A673 (cell line): ENCODE measurements around the gene ARL8A. TPM values are rescaled to one million over a fixed set of nuclear protein-coding genes. Genes with fewer than 3 reads are reported as not detected.
"Not testable (repeated sequence)": the region's sequence is repeated elsewhere in the genome, so short reads cannot be mapped to it uniquely, and the experiment has no call there.

Experiments
- BruUV-seq: library from RNA; stranded (reverse); fragments of 400-500 nt; replicated peaks from 2 replicates; lab custom pipeline; 2021; lab: Mats Ljungman, UMichigan
- CTCF ChIA-PET: fragments of 300-600 bp; sonication (Branson Sonifier 250); formaldehyde crosslinking; loops from one replicate; lab custom pipeline; 2022; ENCODE audit warnings: antibody characterized with exemption; lab: Charles Lee
- POLR2A ChIA-PET: fragments of 300-600 bp; sonication (Branson Sonifier 250); formaldehyde crosslinking; loops from one replicate; lab custom pipeline; 2022; ENCODE audit warnings: antibody characterized with exemption; ENCODE audit not compliant: low non-redundant PET; lab: Charles Lee
- DNase-seq: peaks from one replicate; pipeline ENCODE4 v3.0.0-alpha.2; 2015; ENCODE audit warnings: low spot score
- H3K27ac ChIP-seq: fragments of 200-600 bp; sonication (generic); 2 replicates; pipeline ENCODE4 v1.5.1; 2016; ENCODE audit warnings: mixed run types, low read depth, mild to moderate bottlenecking, mixed read lengths, antibody characterized with exemption, low read length; ENCODE audit not compliant: poor library complexity, severe bottlenecking
- H3K27me3 ChIP-seq: fragments of 200-600 bp; sonication (generic); replicated peaks from 2 replicates; pipeline ENCODE4 v1.6.1; 2017; ENCODE audit warnings: mixed run types, low read depth, mild to moderate bottlenecking, mixed read lengths, antibody characterized with exemption, low read length; ENCODE audit not compliant: insufficient read depth, poor library complexity
- H3K36me3 ChIP-seq: fragments of 200-600 bp; sonication (generic); 2 replicates; pipeline ENCODE4 v1.6.1; 2016; ENCODE audit warnings: mixed run types, mild to moderate bottlenecking, mixed read lengths, antibody characterized with exemption, low read length; ENCODE audit not compliant: insufficient read depth, poor library complexity, severe bottlenecking
- H3K4me1 ChIP-seq: fragments of 200-600 bp; sonication (generic); 2 replicates; pipeline ENCODE4 v1.6.1; 2017; ENCODE audit warnings: mixed run types, mild to moderate bottlenecking, mixed read lengths, antibody characterized with exemption, low read length; ENCODE audit not compliant: insufficient read depth, poor library complexity, severe bottlenecking
- H3K4me3 ChIP-seq: fragments of 200-600 bp; sonication (generic); 2 replicates; pipeline ENCODE4 v1.5.1; 2016; ENCODE audit warnings: low read depth, mixed run types, mild to moderate bottlenecking, mixed read lengths, low read length; ENCODE audit not compliant: poor library complexity, severe bottlenecking
- H3K9me3 ChIP-seq: fragments of 200-600 bp; sonication (generic); 2 replicates; pipeline ENCODE4 v1.6.1; 2016; ENCODE audit warnings: mixed run types, low read depth, mild to moderate bottlenecking, mixed read lengths, antibody characterized with exemption, low read length; ENCODE audit not compliant: poor library complexity, severe bottlenecking
- EZH2 ChIP-seq: fragments of 200-600 bp; sonication (generic); IDR thresholded peaks from 2 replicates; pipeline ENCODE4 v1.6.1; 2017; ENCODE audit warnings: borderline replicate concordance, low read depth, mild to moderate bottlenecking, mixed read lengths, antibody characterized with exemption, low read length; ENCODE audit not compliant: poor library complexity, severe bottlenecking
- intact Hi-C: fragments of 100-400 bp; cut with micrococcal nuclease; formaldehyde crosslinking; loops from one replicate; pipeline ENCODE4 v1.10.0; 2022; ENCODE audit not compliant: unreplicated experiment
- total RNA-seq: library from RNA; stranded (reverse); gene quantifications from 2 replicates; pipeline ENCODE4 v1.2.3, GENCODE V29; 2021
- TF ChIP-seq, protein P1 (sequence below): fragments of 300-800, 200-600 bp; sonication (generic); conservative IDR thresholded peaks from 2 replicates; pipeline ENCODE4 v1.5.1; 2017; ENCODE audit warnings: low read depth, mild to moderate bottlenecking, antibody characterized with exemption, low read length, moderate library complexity, mixed read lengths

The ARL8A gene
- total RNA-seq, 1 experiment from 2014 or later = 41.9 TPM

DNA sequence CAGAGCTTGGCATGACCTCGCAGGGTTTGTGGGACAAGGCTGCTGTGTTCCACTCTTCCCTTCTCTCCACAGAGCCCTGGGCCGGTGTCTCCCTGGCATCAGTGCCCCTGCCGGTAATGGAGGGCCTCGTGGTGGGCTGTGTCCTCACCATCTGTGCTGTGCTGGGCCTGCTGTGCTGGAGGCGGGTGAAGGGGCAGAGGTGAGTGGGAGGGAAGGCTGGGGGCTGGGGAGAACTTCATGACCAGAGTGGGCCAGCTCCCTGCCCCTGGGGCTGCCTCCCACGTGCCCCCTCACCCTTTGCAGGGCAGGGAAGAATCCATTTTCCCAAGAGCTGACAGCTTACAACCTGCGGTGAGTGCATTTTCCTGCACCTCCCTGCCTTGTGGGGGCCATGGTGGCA lies 37.0 kb upstream of the ARL8A start:
- POLR2A ChIA-PET = no interaction called here
- Histone ChIP-seq H3K4me1 (no peaks in the 10 kb centered on the region), H3K9me3 (no peaks in the 10 kb centered on the region), H3K4me3 (no peak overlapping the region), H3K36me3 (no peaks in the 10 kb centered on the region), H3K27me3 (peaks cover 3% of the 10 kb centered on the region), H3K27ac (no peak overlapping the region)
- no peak for DNase-seq
- TF ChIP-seq, protein P1, sequence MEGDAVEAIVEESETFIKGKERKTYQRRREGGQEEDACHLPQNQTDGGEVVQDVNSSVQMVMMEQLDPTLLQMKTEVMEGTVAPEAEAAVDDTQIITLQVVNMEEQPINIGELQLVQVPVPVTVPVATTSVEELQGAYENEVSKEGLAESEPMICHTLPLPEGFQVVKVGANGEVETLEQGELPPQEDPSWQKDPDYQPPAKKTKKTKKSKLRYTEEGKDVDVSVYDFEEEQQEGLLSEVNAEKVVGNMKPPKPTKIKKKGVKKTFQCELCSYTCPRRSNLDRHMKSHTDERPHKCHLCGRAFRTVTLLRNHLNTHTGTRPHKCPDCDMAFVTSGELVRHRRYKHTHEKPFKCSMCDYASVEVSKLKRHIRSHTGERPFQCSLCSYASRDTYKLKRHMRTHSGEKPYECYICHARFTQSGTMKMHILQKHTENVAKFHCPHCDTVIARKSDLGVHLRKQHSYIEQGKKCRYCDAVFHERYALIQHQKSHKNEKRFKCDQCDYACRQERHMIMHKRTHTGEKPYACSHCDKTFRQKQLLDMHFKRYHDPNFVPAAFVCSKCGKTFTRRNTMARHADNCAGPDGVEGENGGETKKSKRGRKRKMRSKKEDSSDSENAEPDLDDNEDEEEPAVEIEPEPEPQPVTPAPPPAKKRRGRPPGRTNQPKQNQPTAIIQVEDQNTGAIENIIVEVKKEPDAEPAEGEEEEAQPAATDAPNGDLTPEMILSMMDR = no peak
- no peak for TF ChIP-seq EZH2
- CTCF ChIA-PET = no interaction called here
- no TSS peak for BruUV-seq
- intact Hi-C loops = no loop called here

GRCh38 chr1:202180751-202181139 lies 36.2 kb upstream of the ARL8A start:
- intact Hi-C loops, H3K36me3 ChIP-seq, H3K4me3 ChIP-seq, H3K27me3 ChIP-seq, H3K27ac ChIP-seq, CTCF ChIA-PET, H3K9me3 ChIP-seq, POLR2A ChIA-PET, BruUV-seq, H3K4me1 ChIP-seq, DNase-seq: not testable (repeated sequence)

DNA sequence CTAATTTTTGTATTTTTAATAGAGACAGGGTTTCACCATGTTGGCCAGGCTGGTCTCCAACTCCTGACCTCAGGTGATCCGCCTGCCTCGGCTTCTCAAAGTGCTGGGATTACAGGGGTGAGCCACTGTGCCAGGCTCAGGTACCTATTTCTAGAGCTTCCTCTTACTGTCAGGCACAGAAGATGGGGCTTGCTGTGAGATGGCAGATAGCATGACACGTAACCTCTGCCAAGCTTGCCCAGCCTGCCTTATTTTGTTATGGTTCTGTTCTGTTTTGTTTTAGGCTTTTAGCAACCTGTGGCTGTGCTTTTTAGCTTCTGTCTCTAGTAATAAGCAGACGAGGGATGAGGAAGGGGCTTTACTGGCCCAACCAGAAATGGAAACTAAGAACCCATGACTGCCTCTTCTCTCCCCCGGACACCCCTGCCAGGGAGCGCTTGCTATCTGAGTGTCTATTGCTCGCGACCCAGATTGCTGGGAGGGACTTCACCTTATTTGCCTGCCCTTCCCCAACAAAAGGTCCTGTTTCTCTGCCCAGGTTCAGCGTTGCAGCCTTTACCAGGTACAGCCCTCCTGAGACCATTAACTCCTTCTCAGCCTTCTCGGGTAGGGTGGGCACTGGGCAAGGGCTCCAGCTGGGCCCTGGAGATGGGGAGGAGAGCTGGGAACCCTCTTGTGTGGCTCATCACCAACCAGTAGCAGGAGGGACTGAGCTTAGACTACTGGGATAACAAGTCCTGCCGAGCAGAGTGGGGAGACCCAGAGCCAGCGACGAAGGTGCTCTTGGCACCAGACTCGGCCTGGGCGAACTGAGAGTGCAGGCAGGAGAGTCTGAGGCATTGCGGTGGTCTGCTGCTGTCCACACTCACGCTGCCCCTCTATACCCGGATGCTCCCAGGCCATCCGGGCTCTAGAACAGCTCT lies 35.6 kb upstream of the ARL8A start:
- H3K9me3 ChIP-seq = no peaks in the 10 kb centered on the region
- intact Hi-C loops = no loop called here
- no peaks in the 10 kb centered on the region for H3K4me1 ChIP-seq
- POLR2A ChIA-PET = no interaction called here
- CTCF ChIA-PET = interaction anchor here (0.6 kb wide), 1 partner anchor 13 kb away, joined by 3 read pairs; no protein-coding TSS in a partner anchor
- H3K36me3 ChIP-seq = no peaks in the 10 kb centered on the region
- H3K27ac ChIP-seq = no peak overlapping the region
- TF ChIP-seq EZH2 = no peak
- BruUV-seq = no TSS peak
- H3K4me3 ChIP-seq = no peak overlapping the region
- no peak for DNase-seq
- H3K27me3 ChIP-seq = peaks cover 3% of the 10 kb centered on the region

DNA sequence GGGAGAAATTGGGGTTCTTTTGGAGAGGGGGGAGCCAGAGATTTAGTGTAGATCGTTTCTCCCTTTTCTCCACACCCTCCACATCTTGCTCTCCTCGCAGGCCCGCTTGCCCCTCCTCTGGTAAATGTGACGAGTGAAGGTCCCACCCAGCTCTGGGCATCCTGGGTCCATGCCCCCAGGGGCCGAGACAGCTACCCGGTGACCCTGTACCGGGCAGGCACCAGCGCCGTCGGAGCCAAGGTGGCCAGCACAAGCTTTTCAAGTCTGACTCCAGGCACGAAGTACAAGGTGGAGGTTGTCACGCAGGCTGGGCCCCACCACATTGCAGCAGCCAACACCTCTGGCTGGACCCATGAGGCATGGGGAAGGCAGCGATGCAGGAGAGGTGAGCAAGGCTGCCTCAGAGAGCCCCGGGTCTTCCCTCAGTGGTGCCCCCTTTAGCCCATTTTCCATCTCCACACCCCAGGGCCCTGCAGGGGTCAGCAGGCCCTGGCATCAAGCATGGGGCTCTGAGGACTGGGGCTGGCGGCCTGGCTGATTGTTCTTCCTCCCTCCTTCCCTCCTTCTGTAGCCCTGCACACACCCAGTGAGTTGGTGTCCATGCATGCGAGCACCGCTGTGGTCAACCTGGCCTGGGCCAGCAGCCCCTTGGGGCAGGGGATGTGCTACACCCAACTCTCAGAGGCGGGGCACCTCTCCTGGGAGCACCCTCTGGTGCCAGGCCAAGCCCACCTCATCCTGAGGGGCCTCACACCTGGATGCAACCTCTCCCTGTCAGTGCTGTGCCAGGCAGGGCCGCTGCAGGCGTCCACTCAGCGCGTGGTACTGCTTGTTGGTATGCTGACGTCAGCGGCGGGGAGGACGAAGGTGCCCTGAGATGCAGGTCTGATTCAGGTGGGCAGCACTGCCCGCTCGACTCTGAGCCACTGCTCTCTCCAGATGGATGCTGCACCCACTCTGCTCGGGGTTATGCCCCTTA lies 32.7 kb upstream of the ARL8A start:
- Histone ChIP-seq H3K36me3 (no peaks in the 10 kb centered on the region), H3K4me1 (no peaks in the 10 kb centered on the region), H3K9me3 (no peaks in the 10 kb centered on the region), H3K4me3 (no peak overlapping the region), H3K27me3 (peaks cover 3% of the 10 kb centered on the region), H3K27ac (no peak overlapping the region)
- intact Hi-C loops = no loop called here
- ChIA-PET CTCF (no interaction called here), POLR2A (no interaction called here)
- TF ChIP-seq, protein P1 = no peak
- TF ChIP-seq EZH2 = no peak
- DNase-seq = no peak
- BruUV-seq = no TSS peak
